ENCODE results near the gene ROCK2. TPM values are rescaled to one million over a fixed set of nuclear protein-coding genes. Genes with fewer than 3 reads are reported as not detected.

The ROCK2 gene
- total and polyA plus RNA-seq, 2 of the 13 experiments (the other 11 are each of a cell fraction or from before 2014, with no cell fraction given), result 38.1 to 119 TPM

DNA sequence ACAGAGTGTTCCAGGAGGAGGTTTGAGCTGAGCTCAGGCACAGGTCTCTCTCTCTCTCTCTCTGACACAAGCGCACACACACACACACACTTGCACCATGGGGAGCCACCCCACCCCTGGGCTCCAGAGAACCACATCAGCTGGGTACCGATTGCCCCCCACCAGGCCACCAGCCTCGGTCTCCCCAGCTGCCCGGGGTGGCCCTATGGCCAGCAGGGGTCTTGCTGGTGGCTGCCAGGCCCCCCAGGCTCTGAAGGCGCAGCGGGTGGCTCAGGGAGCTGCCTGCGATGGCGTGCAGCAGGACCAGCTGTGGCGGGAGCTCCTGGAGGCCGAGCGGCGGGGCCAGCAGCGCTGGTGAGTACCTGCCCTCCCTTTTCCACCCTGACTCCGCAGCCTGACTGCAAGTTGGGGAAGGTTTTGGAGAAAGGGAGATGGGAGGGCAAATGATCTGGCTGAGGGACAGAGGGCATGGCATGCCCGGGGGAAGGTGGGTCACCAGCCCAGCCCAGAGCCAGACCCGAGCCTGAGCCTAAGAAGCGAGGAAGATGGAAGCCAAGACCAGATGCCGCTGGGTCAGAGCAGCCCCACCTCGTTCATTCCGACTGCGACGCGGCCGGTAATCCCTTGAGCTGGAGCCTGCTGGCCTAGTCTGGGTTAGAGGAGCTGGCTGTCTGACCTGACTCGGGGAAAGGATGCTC lies 211.0 kb downstream of the ROCK2 start (continued):
- no peak for TF ChIP-seq ZNF670 (CRISPR knock-in tag; IDR thresholded peaks at IDR 0.05; ENCODE audit: borderline replicate concordance)
- TF ChIP-seq KDM2A (CRISPR knock-in tag; IDR thresholded peaks at IDR 0.05; ENCODE audit: borderline replicate concordance, low read depth), result no peak
- TF ChIP-seq, protein P1, sequence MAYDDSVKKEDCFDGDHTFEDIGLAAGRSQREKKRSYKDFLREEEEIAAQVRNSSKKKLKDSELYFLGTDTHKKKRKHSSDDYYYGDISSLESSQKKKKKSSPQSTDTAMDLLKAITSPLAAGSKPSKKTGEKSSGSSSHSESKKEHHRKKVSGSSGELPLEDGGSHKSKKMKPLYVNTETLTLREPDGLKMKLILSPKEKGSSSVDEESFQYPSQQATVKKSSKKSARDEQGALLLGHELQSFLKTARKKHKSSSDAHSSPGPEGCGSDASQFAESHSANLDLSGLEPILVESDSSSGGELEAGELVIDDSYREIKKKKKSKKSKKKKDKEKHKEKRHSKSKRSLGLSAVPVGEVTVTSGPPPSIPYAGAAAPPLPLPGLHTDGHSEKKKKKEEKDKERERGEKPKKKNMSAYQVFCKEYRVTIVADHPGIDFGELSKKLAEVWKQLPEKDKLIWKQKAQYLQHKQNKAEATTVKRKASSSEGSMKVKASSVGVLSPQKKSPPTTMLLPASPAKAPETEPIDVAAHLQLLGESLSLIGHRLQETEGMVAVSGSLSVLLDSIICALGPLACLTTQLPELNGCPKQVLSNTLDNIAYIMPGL (CRISPR knock-in tag; IDR thresholded peaks at IDR 0.05; ENCODE audit: borderline replicate concordance in 1 of 2, low read depth in 1 of 2), result peak in 1 of 2 experiments; percentile 7; a peak in 1 of 4 replicates
- no peak for TF ChIP-seq SPEN (CRISPR knock-in tag; IDR thresholded peaks at IDR 0.05; ENCODE audit: low read depth)
- TF ChIP-seq ATRX (CRISPR knock-in tag; IDR thresholded peaks at IDR 0.05; ENCODE audit: borderline replicate concordance), result no peak
- no peak for TF ChIP-seq ASH2L (IDR thresholded peaks at IDR 0.05; ENCODE audit: insufficient read length, low read depth, low read length)
- TF ChIP-seq RXRA (CRISPR knock-in tag; IDR thresholded peaks at IDR 0.05), result peak; percentile 72; the same call in 1 of the 2 replicates
- TF ChIP-seq ZNF569 (CRISPR knock-in tag; IDR thresholded peaks at IDR 0.05; ENCODE audit: borderline replicate concordance), result peak; percentile 57; the same call in 1 of the 2 replicates
- TF ChIP-seq, protein P2, sequence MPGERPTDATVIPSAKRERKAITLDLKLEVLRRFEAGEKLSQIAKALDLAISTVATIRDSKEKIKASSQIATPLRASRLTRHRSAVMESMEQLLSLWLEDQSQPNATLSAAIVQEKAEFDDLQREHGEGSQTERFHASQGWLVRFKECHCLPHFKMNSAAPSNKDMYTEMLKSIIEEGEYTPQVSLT (CRISPR knock-in tag; IDR thresholded peaks at IDR 0.05; ENCODE audit: borderline replicate concordance, low read depth), result no peak
- TF ChIP-seq ZNF543 (CRISPR knock-in tag; IDR thresholded peaks at IDR 0.05), result 0 out of 2 replicates have a peak, but pooled peaks have one; percentile 38
- 0 out of 2 replicates have a peak, but pooled peaks have one; percentile 6 for TF ChIP-seq ATAD3A (CRISPR knock-in tag; IDR thresholded peaks at IDR 0.05)
- TF ChIP-seq, protein P3, sequence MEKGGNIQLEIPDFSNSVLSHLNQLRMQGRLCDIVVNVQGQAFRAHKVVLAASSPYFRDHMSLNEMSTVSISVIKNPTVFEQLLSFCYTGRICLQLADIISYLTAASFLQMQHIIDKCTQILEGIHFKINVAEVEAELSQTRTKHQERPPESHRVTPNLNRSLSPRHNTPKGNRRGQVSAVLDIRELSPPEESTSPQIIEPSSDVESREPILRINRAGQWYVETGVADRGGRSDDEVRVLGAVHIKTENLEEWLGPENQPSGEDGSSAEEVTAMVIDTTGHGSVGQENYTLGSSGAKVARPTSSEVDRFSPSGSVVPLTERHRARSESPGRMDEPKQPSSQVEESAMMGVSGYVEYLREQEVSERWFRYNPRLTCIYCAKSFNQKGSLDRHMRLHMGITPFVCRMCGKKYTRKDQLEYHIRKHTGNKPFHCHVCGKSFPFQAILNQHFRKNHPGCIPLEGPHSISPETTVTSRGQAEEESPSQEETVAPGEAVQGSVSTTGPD (CRISPR knock-in tag; IDR thresholded peaks at IDR 0.05), result no peak
- no peak; the same call in 1 of the 2 replicates for TF ChIP-seq ERF (CRISPR knock-in tag; IDR thresholded peaks at IDR 0.05)
- TF ChIP-seq MED1 (CRISPR knock-in tag; IDR thresholded peaks at IDR 0.05), result no peak
- TF ChIP-seq ZNF839 (CRISPR knock-in tag; IDR thresholded peaks at IDR 0.05; ENCODE audit: borderline replicate concordance), result 0 out of 2 replicates have a peak, but pooled peaks have one; percentile 27
- no peak for TF ChIP-seq ZNF766 (CRISPR knock-in tag; IDR thresholded peaks at IDR 0.05; ENCODE audit: borderline replicate concordance)
- TF ChIP-seq, protein P4, sequence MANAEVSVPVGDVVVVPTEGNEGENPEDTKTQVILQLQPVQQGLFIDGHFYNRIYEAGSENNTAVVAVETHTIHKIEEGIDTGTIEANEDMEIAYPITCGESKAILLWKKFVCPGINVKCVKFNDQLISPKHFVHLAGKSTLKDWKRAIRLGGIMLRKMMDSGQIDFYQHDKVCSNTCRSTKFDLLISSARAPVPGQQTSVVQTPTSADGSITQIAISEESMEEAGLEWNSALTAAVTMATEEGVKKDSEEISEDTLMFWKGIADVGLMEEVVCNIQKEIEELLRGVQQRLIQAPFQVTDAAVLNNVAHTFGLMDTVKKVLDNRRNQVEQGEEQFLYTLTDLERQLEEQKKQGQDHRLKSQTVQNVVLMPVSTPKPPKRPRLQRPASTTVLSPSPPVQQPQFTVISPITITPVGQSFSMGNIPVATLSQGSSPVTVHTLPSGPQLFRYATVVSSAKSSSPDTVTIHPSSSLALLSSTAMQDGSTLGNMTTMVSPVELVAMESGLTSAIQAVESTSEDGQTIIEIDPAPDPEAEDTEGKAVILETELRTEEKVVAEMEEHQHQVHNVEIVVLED (CRISPR knock-in tag; IDR thresholded peaks at IDR 0.05; ENCODE audit: borderline replicate concordance), result no peak; the same call in 1 of the 2 replicates

All from HepG2 (cell line).